H1 (cell line): ENCODE results near the gene PLGRKT. TPM values are rescaled to one million over a fixed set of nuclear protein-coding genes. Genes with fewer than 3 reads are reported as not detected.

ENCODE experiments used
- CTCF ChIA-PET: fragments of 300-600 bp; sonication (Branson Sonifier 250); formaldehyde crosslinking; loops from one replicate; lab custom pipeline; 2021; ENCODE audit not compliant: partially characterized antibody; lab: Charles Lee
- POLR2A ChIA-PET: fragments of 300-600 bp; sonication (Branson Sonifier 250); formaldehyde crosslinking; loops from one replicate; lab custom pipeline; 2021; ENCODE audit warnings: inconsistent platforms; ENCODE audit not compliant: partially characterized antibody; lab: Charles Lee
- DNase-seq, 2 experiments: peaks; one replicate each; pipeline versions ENCODE4 v3.0.0 to v3.0.0-alpha.2; 2010 to 2022; ENCODE audit warnings: low spot score in 2 of 2, low read depth in 1 of 2, mixed read lengths in 1 of 2
- FAIRE-seq: peaks from 2 replicates; lab custom pipeline; 2011; peaks lifted over from hg19 to GRCh38; lab: Jason Lieb, UNC
- H2AFZ ChIP-seq: 2 replicates; pipeline ENCODE4 v1.8.1; 2012; ENCODE audit warnings: low read length, inconsistent platforms
- H2AK5ac ChIP-seq: 2 replicates; pipeline ENCODE4 v1.6.1; 2013; ENCODE audit warnings: low read depth, low read length
- H2BK120ac ChIP-seq: replicated peaks from 2 replicates; pipeline ENCODE3; 2013; ENCODE audit warnings: low read depth, low read length, inconsistent platforms
- H2BK12ac ChIP-seq: 2 replicates; pipeline ENCODE4 v1.6.1; 2013; ENCODE audit warnings: low read depth, low read length
- H2BK15ac ChIP-seq: 2 replicates; pipeline ENCODE4 v1.6.1; 2013; ENCODE audit warnings: low read length
- H2BK20ac ChIP-seq: 2 replicates; pipeline ENCODE4 v1.6.1; 2013; ENCODE audit warnings: low read length
- H2BK5ac ChIP-seq: 2 replicates; pipeline ENCODE4 v1.6.1; 2013; ENCODE audit warnings: low read depth, low read length
- H3K14ac ChIP-seq: 2 replicates; pipeline ENCODE4 v1.6.1; 2013; ENCODE audit warnings: inconsistent platforms; ENCODE audit not compliant: insufficient read length
- H3K18ac ChIP-seq: 2 replicates; pipeline ENCODE4 v1.6.1; 2013; ENCODE audit warnings: low read length; ENCODE audit errors: extremely low read depth
- H3K23ac ChIP-seq: 2 replicates; pipeline ENCODE4 v1.6.1; 2013; ENCODE audit warnings: inconsistent platforms; ENCODE audit not compliant: insufficient read length
- H3K23me2 ChIP-seq: 2 replicates; pipeline ENCODE4 v1.6.1; 2013; ENCODE audit warnings: low read depth, low read length
- H3K27ac ChIP-seq: 2 replicates; pipeline ENCODE4 v1.6.1; 2011; ENCODE audit warnings: low read depth, low read length, inconsistent platforms
- H3K27me3 ChIP-seq, 4 experiments: replicated peaks in 1 of 4; 1 replicate in 1 of 4; 2 replicates in 3 of 4; pipeline versions ENCODE4 v1.6.1 to v1.8.1; 2011 to 2013; ENCODE audit warnings: low read length in 3 of 4, mild to moderate bottlenecking in 3 of 4, inconsistent platforms in 2 of 4, mixed read lengths in 2 of 4, moderate library complexity in 1 of 4; ENCODE audit not compliant: control insufficient read depth in 3 of 4, insufficient read depth in 3 of 4; ENCODE audit errors: extremely low read depth in 1 of 4
- H3K36me3 ChIP-seq, 4 experiments: 2 replicates each; pipeline versions ENCODE4 v1.6.1 to v1.8.1; 2011 to 2013; ENCODE audit warnings: mild to moderate bottlenecking in 4 of 4, low read length in 3 of 4, moderate library complexity in 2 of 4, control low read depth in 1 of 4, inconsistent platforms in 1 of 4; ENCODE audit not compliant: insufficient read depth in 4 of 4, control insufficient read depth in 2 of 4
- H3K4ac ChIP-seq: replicated peaks from 2 replicates; pipeline ENCODE3; 2013; ENCODE audit warnings: low read length, low read depth, mixed read lengths, inconsistent platforms; ENCODE audit not compliant: insufficient read length
- H3K4me1 ChIP-seq, 4 experiments: replicated peaks in 1 of 4; 1 replicate in 1 of 4; 2 replicates in 3 of 4; pipeline versions ENCODE4 v1.6.1 to v1.8.1; 2011 to 2013; ENCODE audit warnings: low read length in 3 of 4, inconsistent platforms in 2 of 4, mixed read lengths in 1 of 4; ENCODE audit not compliant: insufficient read depth in 4 of 4, control insufficient read depth in 3 of 4
- H3K4me2 ChIP-seq, 2 experiments: 2 replicates each; pipeline versions ENCODE4 v1.6.1 to v1.8.1; 2011 to 2013; ENCODE audit warnings: low read depth in 2 of 2, low read length in 2 of 2, control low read depth in 1 of 2, inconsistent platforms in 1 of 2, mild to moderate bottlenecking in 1 of 2; ENCODE audit not compliant: insufficient read depth in 1 of 2
- H3K4me3 ChIP-seq, 4 experiments: fragments of 200-600, 300-600 bp in 1 of 4; sonication (generic), shearing (Covaris generic), sonication (Bioruptor Twin) in 1 of 4; 2 replicates each; pipeline versions ENCODE4 v1.5.1 to v1.8.1; 2011 to 2016; ENCODE audit warnings: low read length in 4 of 4, low read depth in 3 of 4, control low read depth in 2 of 4, inconsistent platforms in 2 of 4, mild to moderate bottlenecking in 2 of 4, mixed read lengths in 1 of 4, moderate library complexity in 1 of 4; ENCODE audit not compliant: insufficient read depth in 2 of 4; ENCODE audit errors: extremely low read depth in 1 of 4
- H3K56ac ChIP-seq: replicated peaks from 2 replicates; pipeline ENCODE3; 2013; ENCODE audit warnings: low read depth, mild to moderate bottlenecking, mixed read lengths, low read length, inconsistent platforms; ENCODE audit not compliant: insufficient read length
- H3K79me1 ChIP-seq: 2 replicates; pipeline ENCODE4 v1.6.1; 2013; ENCODE audit warnings: low read depth, low read length, control low read depth
- H3K79me2 ChIP-seq, 2 experiments: 2 replicates each; pipeline versions ENCODE4 v1.6.1 to v1.8.1; 2012 to 2013; ENCODE audit warnings: low read length in 2 of 2, mild to moderate bottlenecking in 2 of 2, inconsistent platforms in 1 of 2; ENCODE audit not compliant: insufficient read depth in 2 of 2, control insufficient read depth in 1 of 2
- H3K9ac ChIP-seq, 4 experiments: replicated peaks in 1 of 4; 1 replicate in 1 of 4; 2 replicates in 3 of 4; pipeline versions ENCODE4 v1.6.1 to v1.8.1; 2011 to 2013; ENCODE audit warnings: low read depth in 3 of 4, low read length in 3 of 4, control low read depth in 2 of 4, mild to moderate bottlenecking in 2 of 4, moderate library complexity in 2 of 4, inconsistent platforms in 1 of 4; ENCODE audit errors: extremely low read depth in 1 of 4
- H3K9me3 ChIP-seq, 2 experiments: 2 replicates each; pipeline versions ENCODE4 v1.6.1 to v1.8.1; 2012 to 2013; ENCODE audit warnings: mild to moderate bottlenecking in 2 of 2, moderate library complexity in 2 of 2, control low read depth in 1 of 2, inconsistent platforms in 1 of 2, low read depth in 1 of 2, low read length in 1 of 2, mixed read lengths in 1 of 2; ENCODE audit not compliant: insufficient read depth in 2 of 2
- H4K20me1 ChIP-seq, 2 experiments: replicated peaks in 1 of 2; 2 replicates each; pipeline versions ENCODE3 to v1.8.1; 2011 to 2013; ENCODE audit warnings: inconsistent platforms in 2 of 2, low read length in 2 of 2, mild to moderate bottlenecking in 1 of 2; ENCODE audit not compliant: insufficient read depth in 2 of 2, control insufficient read depth in 1 of 2
- H4K5ac ChIP-seq: 2 replicates; pipeline ENCODE4 v1.6.1; 2013; ENCODE audit warnings: low read length, low read depth, mixed read lengths, inconsistent platforms; ENCODE audit not compliant: insufficient read length
- H4K8ac ChIP-seq: 2 replicates; pipeline ENCODE4 v1.8.0; 2013; ENCODE audit warnings: mild to moderate bottlenecking, moderate library complexity, low read length, inconsistent platforms; ENCODE audit not compliant: insufficient read depth; ENCODE audit errors: extremely low read depth
- H4K91ac ChIP-seq: replicated peaks from 2 replicates; pipeline ENCODE3; 2013; ENCODE audit warnings: low read length, mixed read lengths, inconsistent platforms; ENCODE audit not compliant: insufficient read length
- CHD1 ChIP-seq: IDR thresholded peaks from 2 replicates; pipeline ENCODE4 v1.6.1; 2012; ENCODE audit warnings: low read depth, low read length, improper control_type of control experiment
- HDAC6 ChIP-seq: IDR thresholded peaks from one replicate; pipeline ENCODE4 v1.7.1; 2012; ENCODE audit warnings: low read depth, mild to moderate bottlenecking, inconsistent platforms, low read length, moderate library complexity
- JUND ChIP-seq: IDR thresholded peaks from 2 replicates; pipeline ENCODE4 v1.6.1; 2011; ENCODE audit warnings: mild to moderate bottlenecking, improper control_type of control experiment, low read length
- RAD21 ChIP-seq, 2 experiments: IDR thresholded peaks in 1 of 2; conservative IDR thresholded peaks in 1 of 2; 2 replicates each; pipeline ENCODE4 v1.6.1; 2011; ENCODE audit warnings: low read depth in 2 of 2, low read length in 2 of 2, improper control_type of control experiment in 1 of 2, inconsistent platforms in 1 of 2, mild to moderate bottlenecking in 1 of 2, moderate library complexity in 1 of 2
- SP2 ChIP-seq: IDR thresholded peaks from 2 replicates; pipeline ENCODE4 v1.6.1; 2012; ENCODE audit warnings: mild to moderate bottlenecking, low read length, inconsistent platforms
- TAF1 ChIP-seq: IDR thresholded peaks from 2 replicates; pipeline ENCODE4 v1.6.1; 2011; ENCODE audit warnings: mild to moderate bottlenecking, low read depth, low read length
- WGBS, 2 experiments: shearing (Covaris generic) in 1 of 2; methylation state at CpG; one replicate each; pipeline versions ENCODE4 v1.1.6 to v1.1.7; 2013 to 2015; ENCODE audit warnings: low lambda C conversion rate in 2 of 2, mixed read lengths in 2 of 2, inconsistent platforms in 1 of 2, low coverage in 1 of 2, missing lambda C conversion rate in 1 of 2; ENCODE audit not compliant: insufficient replicate concordance in 2 of 2, insufficient coverage in 1 of 2, insufficient read length in 1 of 2; ENCODE audit errors: extremely low coverage in 1 of 2, missing lambda C conversion rate in 1 of 2; 5-methylcytosine and 5-hydroxymethylcytosine counted together
- polyA plus RNA-seq, 7 experiments: library from polyadenylated mRNA; depleted of rRNA in 3 of 7; stranded (reverse) in 5 of 7; unstranded in 2 of 7; fragments of >200 nt in 5 of 7; fragments of 200-250 nt in 2 of 7; gene quantifications; 1 replicate in 5 of 7; 2 replicates in 1 of 7; 4 replicates in 1 of 7; pipeline versions ENCODE4 v1.2.1 to v1.2.3, GENCODE V29; 2011 to 2013; ENCODE audit warnings: missing spikeins in 2 of 7, mixed read lengths in 2 of 7
- total RNA-seq: library from RNA; stranded (reverse); fragmentation: NEBNext Ultra II Directional; extraction: Animal tissue kit (Norgen Biotek cat#: 25700); gene quantifications from 2 replicates; pipeline ENCODE4 v1.2.1, GENCODE V29; 2021

The PLGRKT gene
- total and polyA plus RNA-seq, 2 of the 8 experiments (the other 6 are each of a cell fraction or from before 2014, with no cell fraction given), result 5.4 to 15.7 TPM

GRCh38 chr9:5418481-5418880 is 19.2 kb downstream of the PLGRKT start:
- no peaks in the 10 kb centered on the region for H3K79me1 ChIP-seq
- H2AFZ ChIP-seq, result no peak overlapping the region
- H4K8ac ChIP-seq, result no peak overlapping the region; the same call in 1 of the 2 replicates
- no peak overlapping the region for H4K5ac ChIP-seq
- H2BK12ac ChIP-seq, result no peak overlapping the region
- no peaks in the 10 kb centered on the region for H4K20me1 ChIP-seq
- H3K79me2 ChIP-seq, result no peaks in the 10 kb centered on the region
- CTCF ChIA-PET, result interaction anchor here (1.3 to 1.8 kb wide), 2 partner anchors 11 to 232 kb away, joined by 3 to 8 read pairs; no protein-coding TSS in a partner anchor
- H3K14ac ChIP-seq, result no peak overlapping the region
- H4K91ac ChIP-seq, result no peak overlapping the region
- H3K9me3 ChIP-seq, result no peaks in the 10 kb centered on the region
- H3K36me3 ChIP-seq, result no peaks in the 10 kb centered on the region; a peak in 1 of 8 replicates
- H2BK20ac ChIP-seq, result no peak overlapping the region
- no peak overlapping the region for H2BK120ac ChIP-seq
- POLR2A ChIA-PET, result no interaction called here
- 91% methylated on average over 20 of the region's 20 CpGs; no CpG with 5 or more reads in 1 of the 2 experiments for WGBS, 2 experiments
- H3K27ac ChIP-seq, result no peak overlapping the region
- H3K4me1 ChIP-seq, result peaks cover 0 to 3% (median 1%) of the 10 kb centered on the region in 4 experiments; a peak in 3 of 7 replicates
- TF ChIP-seq HDAC6 (no peak), RAD21 (IDR thresholded peaks at IDR 0.05 in 1 of 2, conservative IDR thresholded peaks at IDR 0.05 in 1 of 2; ENCODE audit: low read depth in 2 of 2, low read length in 2 of 2) (no peak), SP2 (no peak), TAF1 (no peak), JUND (no peak), CHD1 (no peak)
- H2BK15ac ChIP-seq, result no peak overlapping the region
- no peak overlapping the region for H3K23ac ChIP-seq
- no peak overlapping the region for H3K9ac ChIP-seq
- no peaks in the 10 kb centered on the region for H3K23me2 ChIP-seq
- H3K4me2 ChIP-seq, result no peak overlapping the region
- no peak overlapping the region for H3K4ac ChIP-seq
- peaks cover 0 to 1% (median 0%) of the 10 kb centered on the region in 4 experiments; a peak in 1 of 7 replicates for H3K27me3 ChIP-seq
- DNase-seq, result no peak
- no peak for FAIRE-seq
- no peak overlapping the region for H3K56ac ChIP-seq
- no peak overlapping the region for H2AK5ac ChIP-seq
- H2BK5ac ChIP-seq, result no peak overlapping the region
- H3K4me3 ChIP-seq, result no peak overlapping the region
- no peak overlapping the region for H3K18ac ChIP-seq
